SIG-M5 (cell line): Measurements from ENCODE around the gene NCOR2.
A peak's percentile ranks its signal among the peaks of the same experiment; 100 is the strongest.
"Not testable (repeated sequence)": the region's sequence is repeated elsewhere in the genome, so short reads cannot be mapped to it uniquely, and the experiment has no call there.

Experiments
- DNase-seq: peaks from one replicate; lab custom pipeline; 2025; lab: John Stamatoyannopoulos, UW

NCOR2 gene

GRCh38 chr12:124601706-124602105, 34.3 kb upstream of the NCOR2 start:
- no peak for DNase-seq

GRCh38 chr12:124599074-124599999, 31.9 kb upstream of the NCOR2 start:
- DNase-seq = peak; percentile 15

- no peak for DNase-seq
These were observed 29.6 kb upstream of the NCOR2 start for GRCh38 chr12:124597041-124597440.

GRCh38 chr12:124595444-124595843, 28.0 kb upstream of the NCOR2 start:
- DNase-seq = no peak

GRCh38 chr12:124594851-124595250, 27.4 kb upstream of the NCOR2 start:
- DNase-seq = no peak

- DNase-seq = no peak
These were observed 26.5 kb upstream of the NCOR2 start for GRCh38 chr12:124593851-124594401.

- no peak for DNase-seq
These were observed 25.8 kb upstream of the NCOR2 start for GRCh38 chr12:124593176-124593575.

GRCh38 chr12:124592481-124593160, 25.2 kb upstream of the NCOR2 start:
- no peak for DNase-seq

GRCh38 chr12:124592050-124592449, 24.6 kb upstream of the NCOR2 start:
- DNase-seq = no peak

GRCh38 chr12:124590447-124590846, 23.0 kb upstream of the NCOR2 start:
- DNase-seq = no peak

- DNase-seq = no peak
These were observed 21.4 kb upstream of the NCOR2 start for GRCh38 chr12:124588751-124589267.

- DNase-seq = no peak
These were observed 20.7 kb upstream of the NCOR2 start for GRCh38 chr12:124588018-124588634.

GRCh38 chr12:124586756-124587155, 19.3 kb upstream of the NCOR2 start:
- no peak for DNase-seq

- DNase-seq = not testable (repeated sequence)
These were observed 17.1 kb upstream of the NCOR2 start for GRCh38 chr12:124584494-124584893.

GRCh38 chr12:124583854-124584253, 16.4 kb upstream of the NCOR2 start:
- DNase-seq = no peak

- no peak for DNase-seq
These were observed 14.7 kb upstream of the NCOR2 start for GRCh38 chr12:124582108-124582424.

GRCh38 chr12:124581307-124582107, 14.1 kb upstream of the NCOR2 start:
- no peak for DNase-seq

GRCh38 chr12:124579921-124580517, 12.6 kb upstream of the NCOR2 start:
- no peak for DNase-seq

GRCh38 chr12:124578854-124579253, 11.4 kb upstream of the NCOR2 start:
- no peak for DNase-seq

- no peak for DNase-seq
These were observed 11.0 kb upstream of the NCOR2 start for GRCh38 chr12:124578445-124578844.

- no peak for DNase-seq
These were observed 10.6 kb upstream of the NCOR2 start for GRCh38 chr12:124577986-124578385.
